ENCODE results near the gene BPIFB1. TPM values are rescaled to one million over a fixed set of nuclear protein-coding genes. Genes with fewer than 3 reads are reported as not detected.

The BPIFB1 gene
- total and polyA plus RNA-seq, 2 of the 8 experiments (the other 6 are each of a cell fraction or from before 2014, with no cell fraction given), result not detected

- no peak overlapping the region for H3K4me2 ChIP-seq (ENCODE audit: insufficient read depth in 1 of 2, low read depth in 2 of 2, low read length in 2 of 2)
- no peak overlapping the region for H4K5ac ChIP-seq (ENCODE audit: insufficient read length, low read depth, low read length)
- H4K20me1 ChIP-seq (replicated peaks in 1 of 2; ENCODE audit: control insufficient read depth in 1 of 2, insufficient read depth in 2 of 2, low read length in 2 of 2), result peaks cover 0 to 3% of the 10 kb centered on the region in 2 experiments
- ChIA-PET POLR2A (ENCODE audit: partially characterized antibody) (no interaction called here), CTCF (ENCODE audit: partially characterized antibody) (interaction anchor here (1.4 to 3.1 kb wide), 4 partner anchors 10 to 26 kb away, joined by 3 to 9 read pairs (median 7); partner anchors contain the start of gene BPIFB1)
- H2BK12ac ChIP-seq (ENCODE audit: low read depth, low read length), result no peak overlapping the region
- H2AK5ac ChIP-seq (ENCODE audit: low read depth, low read length), result no peak overlapping the region
- no peak overlapping the region for H3K14ac ChIP-seq (ENCODE audit: insufficient read length)
- H2BK15ac ChIP-seq (ENCODE audit: low read length), result no peak overlapping the region
- no peaks in the 10 kb centered on the region for H3K79me1 ChIP-seq (ENCODE audit: low read depth, low read length)
- H2AFZ ChIP-seq (ENCODE audit: low read length), result no peak overlapping the region
- no peak overlapping the region for H3K4me3 ChIP-seq (ENCODE audit: extremely low read depth in 1 of 4, insufficient read depth in 2 of 4, low read depth in 3 of 4, low read length in 4 of 4)
- no peak for DNase-seq (ENCODE audit: low read depth in 1 of 2, low spot score in 2 of 2)
- no peak overlapping the region for H3K18ac ChIP-seq (ENCODE audit: extremely low read depth, low read length)
- H3K9ac ChIP-seq (replicated peaks in 1 of 4; ENCODE audit: extremely low read depth in 1 of 4, low read depth in 3 of 4, low read length in 3 of 4), result no peak overlapping the region
- H3K36me3 ChIP-seq (ENCODE audit: control insufficient read depth in 2 of 4, insufficient read depth in 4 of 4, low read length in 3 of 4), result no peaks in the 10 kb centered on the region
- no peaks in the 10 kb centered on the region for H3K9me3 ChIP-seq (ENCODE audit: insufficient read depth in 2 of 2, low read depth in 1 of 2, low read length in 1 of 2)
- H4K8ac ChIP-seq (ENCODE audit: extremely low read depth, insufficient read depth, low read length), result no peak overlapping the region
- no peak overlapping the region for H3K23ac ChIP-seq (ENCODE audit: insufficient read length)
- H3K27me3 ChIP-seq (replicated peaks in 1 of 4; ENCODE audit: control insufficient read depth in 3 of 4, extremely low read depth in 1 of 4, insufficient read depth in 3 of 4, low read length in 3 of 4), result no peaks in the 10 kb centered on the region
- no peak overlapping the region for H2BK5ac ChIP-seq (ENCODE audit: low read depth, low read length)
- H3K27ac ChIP-seq (ENCODE audit: low read depth, low read length), result no peak overlapping the region
- peaks cover 5% of the 10 kb centered on the region; the same call in 1 of the 2 replicates for H3K23me2 ChIP-seq (ENCODE audit: low read depth, low read length)
- H2BK20ac ChIP-seq (ENCODE audit: low read length), result no peak overlapping the region
- no peak overlapping the region for H2BK120ac ChIP-seq (replicated peaks; ENCODE audit: low read depth, low read length)
- no peaks in the 10 kb centered on the region for H3K4me1 ChIP-seq (replicated peaks in 1 of 4; ENCODE audit: control insufficient read depth in 3 of 4, insufficient read depth in 4 of 4, low read length in 3 of 4)
- no peak overlapping the region for H3K56ac ChIP-seq (replicated peaks; ENCODE audit: insufficient read length, low read depth, low read length)
- H4K91ac ChIP-seq (replicated peaks; ENCODE audit: insufficient read length, low read length), result no peak overlapping the region
- no peaks in the 10 kb centered on the region for H3K79me2 ChIP-seq (ENCODE audit: control insufficient read depth in 1 of 2, insufficient read depth in 2 of 2, low read length in 2 of 2)
- FAIRE-seq, result no peak
- 84% methylated on average over 2 of the region's 2 CpGs; no CpG with 5 or more reads in 1 of the 2 experiments for WGBS, 2 experiments (ENCODE audit: extremely low coverage in 1 of 2, insufficient coverage in 1 of 2, insufficient read length in 1 of 2, insufficient replicate concordance in 2 of 2, low coverage in 1 of 2, low lambda C conversion rate in 2 of 2, missing lambda C conversion rate in 1 of 2)
- H3K4ac ChIP-seq (replicated peaks; ENCODE audit: insufficient read length, low read depth, low read length), result no peak overlapping the region
- TF ChIP-seq HDAC6 (IDR thresholded peaks at IDR 0.05; ENCODE audit: low read depth, low read length) (no peak), EP300 (IDR thresholded peaks at IDR 0.05; ENCODE audit: borderline replicate concordance in 1 of 2, low read depth in 2 of 2, low read length in 2 of 2) (no peak), CREB1 (IDR thresholded peaks at IDR 0.05) (no peak), EZH2 (IDR thresholded peaks at IDR 0.05; ENCODE audit: low read depth, low read length, severe bottlenecking) (no peak), ATF2 (IDR thresholded peaks at IDR 0.05; ENCODE audit: low read length) (no peak), TBP (IDR thresholded peaks at IDR 0.05; ENCODE audit: low read depth, low read length) (no peak), TCF12 (IDR thresholded peaks at IDR 0.05; ENCODE audit: low read depth, low read length) (no peak), CTCF (IDR thresholded peaks at IDR 0.05; ENCODE audit: control extremely low read depth in 1 of 3, insufficient read depth in 1 of 3, low read depth in 1 of 3, low read length in 3 of 3) (no peak), CBX5 (IDR thresholded peaks at IDR 0.05; ENCODE audit: low read depth, low read length) (no peak), YY1 (IDR thresholded peaks at IDR 0.05; ENCODE audit: low read depth, low read length) (no peak)
Measured at GRCh38 chr20:33309631-33310030, 26.6 kb downstream of the BPIFB1 start.

Data from H1 (cell line).